NCI-H526 (cell line): Measurements from ENCODE around the gene B3GLCT.
"Not testable (repeated sequence)": the region's sequence is repeated elsewhere in the genome, so short reads cannot be mapped to it uniquely, and the experiment has no call there.

Source experiments
- DNase-seq, 2 experiments: peaks; one replicate each; lab custom pipeline; 2025; lab: John Stamatoyannopoulos, UW

The B3GLCT gene

DNA sequence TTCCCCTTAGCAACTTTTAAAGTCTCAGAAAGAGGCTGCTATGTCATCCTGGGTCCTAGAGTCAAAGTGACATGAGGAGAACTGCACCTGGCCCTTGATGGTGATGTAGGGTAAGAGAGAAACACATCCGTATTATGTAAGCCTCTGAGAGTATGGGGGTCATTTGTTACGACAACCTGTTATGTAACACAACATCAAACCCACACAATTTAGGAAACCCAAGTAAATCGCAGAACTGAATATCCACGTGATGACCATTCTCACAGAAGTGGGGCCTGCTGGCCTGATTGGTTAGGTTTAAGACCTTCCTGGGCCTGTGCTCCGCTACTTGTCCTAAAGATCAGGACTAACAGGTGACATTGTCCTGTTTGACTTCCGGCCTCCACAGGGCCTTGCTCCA, 15.3 kb upstream of the B3GLCT start:
- DNase-seq = no peak

DNA sequence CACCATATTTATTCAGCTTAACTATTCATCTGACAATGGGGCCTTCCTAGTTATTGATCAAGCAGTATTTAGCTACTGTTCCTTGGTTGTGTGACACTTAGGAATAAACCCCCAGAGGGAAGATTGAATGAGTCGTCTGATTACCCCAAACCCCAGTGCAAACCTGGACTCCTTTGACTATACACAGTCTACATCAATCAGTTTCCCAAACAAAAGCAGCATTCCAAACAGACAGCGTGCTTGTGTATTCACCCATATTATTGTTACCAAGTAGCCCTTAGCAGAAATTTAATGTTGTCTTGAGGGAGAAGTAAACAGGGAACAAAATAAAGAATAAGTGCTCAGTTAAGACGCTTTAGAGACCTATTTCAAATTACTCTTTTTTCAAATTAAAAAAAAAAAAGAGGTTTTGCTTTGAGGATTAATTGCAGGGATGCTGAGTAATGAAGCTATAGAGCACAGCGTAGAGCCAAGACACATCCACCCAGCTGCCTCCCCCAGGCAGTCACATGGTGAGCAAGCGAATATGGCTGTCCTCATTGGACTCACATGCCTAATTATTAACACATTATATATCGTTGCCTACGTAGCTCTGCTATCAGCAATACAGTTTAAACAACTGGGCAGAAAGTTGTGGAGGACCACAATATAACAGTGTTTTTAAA, 14.7 kb upstream of the B3GLCT start:
- no peak for DNase-seq

GRCh38 chr13:31191748-31192147, 8.0 kb upstream of the B3GLCT start:
- DNase-seq = no peak

DNA sequence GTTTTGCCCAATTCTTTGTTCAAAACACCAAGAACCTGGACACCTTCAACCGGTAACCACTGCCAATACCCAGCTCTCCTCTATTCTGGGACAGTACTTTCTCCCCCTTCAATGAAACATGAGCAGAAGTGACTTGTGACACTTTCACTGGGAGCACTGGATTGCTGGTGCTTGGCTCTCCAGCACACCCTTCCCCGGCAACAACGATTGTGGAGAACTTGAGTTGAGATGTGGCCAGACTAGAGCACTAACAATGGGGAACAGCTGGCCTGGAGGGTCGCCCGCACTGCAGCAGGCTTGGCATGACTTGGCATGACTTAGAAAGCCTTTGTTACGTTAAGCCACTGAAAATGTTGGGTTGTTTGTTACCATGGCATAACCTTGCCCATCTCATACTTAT, 7.5 kb upstream of the B3GLCT start:
- no peak for DNase-seq

GRCh38 chr13:31195616-31196015, 4.2 kb upstream of the B3GLCT start:
- DNase-seq = no peak

DNA sequence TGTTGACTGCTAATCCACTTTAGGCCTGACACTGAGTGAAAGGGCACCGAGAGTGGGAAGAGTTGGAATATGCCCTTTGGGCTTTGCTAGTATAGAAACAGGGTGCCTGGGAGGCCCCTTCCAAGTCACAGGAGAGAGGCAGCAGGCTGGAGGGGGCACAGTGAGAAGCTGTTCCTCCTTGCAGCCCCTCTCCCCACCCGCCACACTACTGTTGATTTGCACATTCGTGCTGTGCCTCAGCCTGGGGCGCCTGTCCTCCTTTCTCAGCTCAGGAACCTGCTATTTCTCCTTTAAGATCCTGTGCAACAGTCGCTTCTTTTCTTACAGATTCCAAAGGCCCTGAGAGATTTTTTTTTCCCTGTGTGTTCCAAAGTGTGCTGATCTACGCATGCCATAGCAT, 2.8 kb upstream of the B3GLCT start:
- no peak for DNase-seq

- DNase-seq = no peak
Measured at GRCh38 chr13:31198519-31198918, 1.3 kb upstream of the B3GLCT start.

DNA sequence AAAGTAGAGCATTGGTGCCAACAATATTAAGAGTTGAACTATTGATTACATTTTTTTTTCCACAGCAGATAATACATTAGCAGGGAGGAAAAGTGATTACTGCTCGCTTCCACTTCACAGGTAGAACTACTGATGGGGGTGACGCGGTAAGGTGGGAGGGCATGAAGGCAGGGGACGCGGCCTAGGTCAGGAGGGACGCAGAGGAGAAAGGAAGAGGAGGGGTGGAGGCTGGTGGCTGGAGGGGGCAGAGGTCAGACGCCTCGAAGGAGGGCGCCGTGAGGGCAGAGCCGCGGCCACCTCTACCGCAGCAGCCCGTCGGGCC, 287 bp upstream of the B3GLCT start:
- peak in 1 of 2 experiments; percentile 46 for DNase-seq

- peak; percentile 36 to 90 for DNase-seq
Measured at GRCh38 chr13:31200637-31200971, 829 bp downstream of the B3GLCT start.

DNA sequence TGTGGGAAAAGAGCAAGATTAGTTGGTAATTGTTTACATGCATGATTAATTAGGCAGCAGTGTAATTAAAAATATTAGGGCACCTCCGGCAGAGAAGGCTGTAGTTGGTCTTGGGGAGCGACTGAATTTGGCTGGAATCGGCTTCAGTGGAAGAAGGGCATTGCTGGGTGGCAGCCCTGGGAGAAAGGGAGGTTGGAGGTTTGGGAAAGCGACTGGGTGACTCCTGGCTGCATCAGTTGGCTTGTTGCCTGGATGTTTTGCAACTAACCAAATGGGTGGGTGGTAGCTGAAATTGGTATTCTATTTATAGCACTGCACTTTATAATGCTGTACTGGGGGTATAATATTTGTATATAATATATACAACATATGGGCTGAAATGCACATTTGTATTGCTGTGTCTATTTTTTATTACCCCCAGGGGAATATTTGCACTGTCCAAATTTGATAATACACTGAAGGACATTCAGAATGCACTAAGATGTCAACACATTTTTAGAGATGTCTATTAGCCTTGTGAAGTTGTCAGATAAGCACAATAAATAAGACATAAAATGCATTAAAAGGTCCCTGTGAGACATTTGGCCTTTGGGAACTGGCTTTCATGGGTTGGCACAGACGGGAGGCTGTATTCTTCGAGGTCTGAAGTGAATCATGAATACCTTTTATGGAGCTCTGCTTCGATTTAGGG, 1.7 kb downstream of the B3GLCT start:
- peak; percentile 51 to 59 for DNase-seq

DNA sequence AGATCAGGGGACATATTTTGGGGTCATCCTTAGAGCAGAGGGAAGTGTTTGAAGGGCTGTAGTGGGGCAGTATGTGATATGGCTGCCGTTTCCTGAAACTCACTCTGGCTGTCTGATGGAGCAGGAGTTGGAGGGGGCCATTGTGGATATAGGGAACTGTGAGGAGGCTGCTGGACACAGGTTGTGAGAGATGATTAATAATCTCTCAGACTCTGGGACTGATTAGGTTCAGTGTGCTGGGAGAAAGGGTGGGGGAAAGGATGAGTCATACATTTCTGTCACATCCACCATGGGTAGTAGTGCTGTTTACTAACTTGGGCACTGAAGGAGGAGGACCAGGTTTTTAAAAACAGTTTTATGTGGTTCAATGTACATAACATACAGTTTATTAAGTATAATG, 4.8 kb downstream of the B3GLCT start:
- no peak for DNase-seq

DNA sequence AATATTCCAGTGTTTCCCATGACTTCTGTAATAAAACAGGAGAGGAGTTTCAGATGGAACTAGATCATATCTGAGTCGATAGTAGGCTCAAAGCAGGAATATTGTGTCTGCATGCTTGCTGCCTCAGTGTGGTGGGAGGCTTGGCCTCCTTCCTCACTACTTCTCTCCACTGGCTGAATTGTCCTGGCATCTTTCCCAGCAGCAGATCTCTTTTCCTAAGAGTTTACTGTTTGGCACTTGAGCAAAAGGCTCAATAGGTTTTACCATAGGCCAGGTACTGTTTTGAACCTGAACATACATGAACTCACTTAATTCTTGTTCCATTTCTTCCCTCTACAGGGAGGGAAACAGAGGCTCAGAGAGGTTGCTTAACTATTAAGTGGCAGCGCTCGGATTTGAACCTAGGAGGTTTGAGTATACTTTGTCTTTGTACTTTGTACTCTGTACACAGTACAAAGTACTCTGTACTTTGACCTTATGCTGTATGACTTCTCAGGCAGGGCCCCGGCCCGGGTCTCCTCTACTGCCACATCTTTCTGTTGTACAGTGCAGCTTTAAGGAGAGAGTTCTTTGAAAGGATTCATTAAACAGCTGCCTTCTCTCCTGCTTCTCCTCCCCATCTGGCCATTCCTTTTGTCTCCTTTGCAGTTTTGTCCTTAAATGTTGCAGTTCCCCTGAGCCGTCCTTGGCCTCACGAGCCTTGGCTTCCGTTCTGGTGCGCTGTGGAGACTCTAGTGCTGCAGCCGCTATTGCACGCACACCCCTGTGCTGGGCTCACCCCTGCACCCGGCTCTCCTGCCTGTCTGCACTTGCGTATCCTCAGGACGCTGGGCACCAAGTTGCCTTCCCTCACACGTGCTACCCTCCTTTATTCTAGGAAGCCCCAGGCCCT, 8.1 kb downstream of the B3GLCT start:
- DNase-seq = peak; percentile 53 to 63

GRCh38 chr13:31208559-31209122, 8.9 kb downstream of the B3GLCT start:
- no peak for DNase-seq

- DNase-seq = peak; percentile 21 to 64
Measured at GRCh38 chr13:31209172-31209840, 9.5 kb downstream of the B3GLCT start.

- no peak for DNase-seq
Measured at GRCh38 chr13:31209841-31210210, 10.1 kb downstream of the B3GLCT start.

- DNase-seq = no peak
Measured at GRCh38 chr13:31213651-31214289, 14.0 kb downstream of the B3GLCT start.

DNA sequence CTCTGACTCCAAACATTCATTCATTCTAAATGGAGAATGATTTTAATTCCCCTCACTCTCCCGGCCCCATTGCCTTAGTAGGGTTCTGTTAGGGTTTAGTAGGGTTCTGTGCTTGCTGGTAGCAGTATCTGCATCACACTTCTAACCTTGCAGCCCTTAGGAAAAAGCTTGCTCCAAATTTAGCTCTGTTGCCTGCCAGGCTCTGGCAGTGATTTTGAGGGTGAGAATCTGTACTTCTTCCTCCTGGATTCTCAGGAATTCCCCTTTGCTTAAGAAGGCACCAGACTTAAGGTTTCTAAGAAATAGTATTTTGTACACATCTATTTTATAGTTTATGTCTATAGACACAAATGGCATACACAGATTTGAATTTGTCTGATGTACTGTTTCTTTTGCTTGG, 14.7 kb downstream of the B3GLCT start:
- no peak for DNase-seq

- DNase-seq = not testable (repeated sequence)
Measured at GRCh38 chr13:31216916-31217315, 17.1 kb downstream of the B3GLCT start.

DNA sequence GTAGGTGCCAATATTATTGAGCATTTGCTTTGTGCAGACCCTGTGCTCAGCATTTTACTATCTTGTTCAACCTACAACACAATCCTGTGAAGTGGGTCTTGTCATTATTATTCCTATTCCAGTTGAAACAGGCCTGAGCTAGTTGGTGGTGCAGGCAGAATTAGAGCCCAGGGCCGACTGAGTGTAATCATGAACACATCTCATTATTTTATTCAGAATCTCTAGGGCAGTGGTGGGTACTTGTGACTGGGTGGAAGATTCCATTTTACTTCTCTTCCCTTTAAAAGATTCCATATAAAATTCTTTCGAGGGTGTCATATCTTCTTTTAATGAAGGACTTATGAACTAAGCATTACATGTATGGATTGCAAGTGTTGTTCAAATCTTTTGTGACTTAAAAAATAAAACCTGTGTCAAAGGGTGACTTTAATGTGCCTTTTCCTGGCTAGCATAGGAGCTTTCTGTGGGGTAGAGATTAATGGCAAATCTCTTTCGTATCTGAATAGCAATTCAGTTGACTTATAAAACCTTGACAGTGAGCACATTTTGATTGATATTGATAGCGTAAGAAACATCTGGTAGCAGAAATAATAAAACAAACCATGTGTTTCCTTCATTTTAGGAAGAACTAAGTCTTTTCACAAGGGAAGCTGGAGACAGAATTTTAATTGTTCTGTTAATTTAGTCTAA, 20.3 kb downstream of the B3GLCT start:
- DNase-seq = no peak

DNA sequence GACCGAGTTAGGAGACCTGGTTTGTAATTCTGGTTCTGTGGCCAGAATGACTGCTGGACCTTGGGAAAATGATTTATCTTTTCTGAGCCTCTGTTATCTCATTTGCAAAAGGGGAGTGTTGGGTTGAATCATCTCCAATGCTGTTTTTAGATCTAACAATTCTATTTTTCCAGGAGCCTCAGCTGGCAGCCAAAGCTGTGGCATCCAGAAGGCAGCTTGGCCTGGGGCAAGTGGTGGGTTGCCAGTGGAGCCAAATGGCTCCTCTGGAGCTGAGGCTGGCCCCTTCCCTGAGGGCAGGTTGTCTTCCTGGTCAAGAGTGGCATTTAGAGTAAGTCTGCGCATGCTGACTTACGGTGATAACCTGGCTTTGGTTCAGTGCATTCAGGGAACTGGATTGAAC, 21.3 kb downstream of the B3GLCT start:
- DNase-seq = no peak

DNA sequence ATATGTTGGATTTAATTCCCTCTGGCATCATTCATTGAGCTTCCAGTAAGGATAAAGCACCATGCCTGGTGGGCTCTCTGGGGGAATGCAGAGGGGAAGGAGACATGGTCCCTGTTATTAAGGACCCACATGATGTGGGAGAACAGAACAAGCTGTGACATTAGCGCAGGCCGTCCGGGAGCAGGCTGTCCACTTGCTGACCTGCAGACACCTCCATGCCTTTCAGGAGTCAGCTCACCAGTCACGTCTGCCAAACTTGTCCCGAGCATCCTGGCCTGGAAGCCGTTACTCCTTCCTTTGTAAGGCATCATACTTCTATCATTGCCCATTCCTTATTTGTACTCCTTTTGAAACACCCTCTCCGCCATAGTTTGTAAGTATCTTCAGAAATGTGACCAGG, 23.4 kb downstream of the B3GLCT start:
- no peak for DNase-seq
